HepG2 (cell line): ENCODE measurements around the gene ALPL. TPM values are rescaled to one million over a fixed set of nuclear protein-coding genes. Genes with fewer than 3 reads are reported as not detected.

Source experiments
- ATAC-seq: fragments of 200-7000 bp; cut with Tn5 transposase; 3 replicates; pipeline ENCODE4 v1.9.1; 2020; ENCODE audit warnings: mild to moderate bottlenecking, moderate library complexity
- BruUV-seq: library from RNA; stranded (reverse); fragments of 400-500 nt; replicated peaks from 2 replicates; lab custom pipeline; 2021; lab: Mats Ljungman, UMichigan
- CTCF ChIA-PET: fragments of 300-600 bp; formaldehyde crosslinking; extraction: SDS; loops from one replicate; lab custom pipeline; 2021; ENCODE audit warnings: low total read pairs, inconsistent platforms, low intra/inter-chr PET ratio; lab: Yijun Ruan, JAX
- POLR2A ChIA-PET: fragments of 350-600 bp; sonication (Branson Sonifier 250); formaldehyde crosslinking; loops from one replicate; lab custom pipeline; 2020; ENCODE audit warnings: antibody characterized with exemption, inconsistent platforms; lab: Yijun Ruan, JAX
- DNase-seq: peaks from one replicate; pipeline ENCODE4 v3.0.0-alpha.2; 2015; ENCODE audit warnings: low spot score
- FAIRE-seq: peaks from 3 replicates; lab custom pipeline; 2011; peaks lifted over from hg19 to GRCh38; lab: Jason Lieb, UNC
- H2AFZ ChIP-seq: one replicate; pipeline ENCODE4 v1.6.1; 2011; ENCODE audit warnings: low read length, inconsistent platforms
- H3K27ac ChIP-seq: fragments of 300-600 bp; 3 replicates; pipeline ENCODE4 v1.8.0; 2011; ENCODE audit warnings: mixed run types, mild to moderate bottlenecking, mixed read lengths, low read length, inconsistent platforms; ENCODE audit not compliant: insufficient read depth; ENCODE audit errors: extremely low read length
- H3K27me3 ChIP-seq, 2 experiments: fragments of 200-600 bp in 1 of 2; 2 replicates in 1 of 2; 3 replicates in 1 of 2; pipeline versions ENCODE4 v1.6.0 to v1.8.0; 2011; ENCODE audit warnings: low read length in 2 of 2, mild to moderate bottlenecking in 2 of 2, moderate library complexity in 2 of 2, inconsistent platforms in 1 of 2; ENCODE audit not compliant: insufficient read depth in 2 of 2, control insufficient read depth in 1 of 2
- H3K36me3 ChIP-seq, 2 experiments: fragments of 200-600 bp in 1 of 2; replicated peaks in 1 of 2; 2 replicates in 1 of 2; 3 replicates in 1 of 2; pipeline versions ENCODE4 v1.5.1 to v1.8.0; 2011; ENCODE audit warnings: low read length in 2 of 2, inconsistent platforms in 1 of 2; ENCODE audit not compliant: insufficient read depth in 2 of 2, control insufficient read depth in 1 of 2
- H3K4me1 ChIP-seq: 2 replicates; pipeline ENCODE4 v1.5.1; 2012; ENCODE audit warnings: low read length, inconsistent platforms; ENCODE audit not compliant: insufficient read depth
- H3K4me2 ChIP-seq: 2 replicates; pipeline ENCODE4 v1.6.0; 2011; ENCODE audit warnings: low read depth, low read length, inconsistent platforms
- H3K4me3 ChIP-seq, 3 experiments: fragments of 200-600 bp in 1 of 3; sonication (generic), shearing (Covaris generic) in 1 of 3; replicated peaks in 1 of 3; 2 replicates each; pipeline ENCODE4 v1.5.1; 2011 to 2016; ENCODE audit warnings: low read length in 3 of 3, inconsistent platforms in 2 of 3, low read depth in 2 of 3, mild to moderate bottlenecking in 2 of 3, control low read depth in 1 of 3, mixed read lengths in 1 of 3; ENCODE audit not compliant: insufficient read depth in 1 of 3
- H3K79me2 ChIP-seq: one replicate; pipeline ENCODE4 v1.6.1; 2011; ENCODE audit warnings: low read length, inconsistent platforms; ENCODE audit not compliant: insufficient read depth
- H3K9ac ChIP-seq: 2 replicates; pipeline ENCODE4 v1.6.0; 2011; ENCODE audit warnings: mild to moderate bottlenecking, low read depth, low read length, inconsistent platforms; ENCODE audit not compliant: insufficient read depth
- H3K9me3 ChIP-seq: 2 replicates; pipeline ENCODE4 v1.5.1; 2012; ENCODE audit warnings: mild to moderate bottlenecking, low read length
- H4K20me1 ChIP-seq: 2 replicates; pipeline ENCODE4 v1.6.0; 2011; ENCODE audit warnings: inconsistent platforms, mild to moderate bottlenecking, low read length, moderate library complexity; ENCODE audit not compliant: insufficient read depth
- BRD4 ChIP-seq: sonication (generic); formaldehyde crosslinking; IDR thresholded peaks from 2 replicates; pipeline ENCODE4 v1.4.0; 2020; ENCODE audit warnings: missing genetic modification reagents
- NFKB2 ChIP-seq: sonication (generic); formaldehyde crosslinking; IDR thresholded peaks from 2 replicates; pipeline ENCODE4 v1.4.0; 2020; ENCODE audit warnings: missing genetic modification reagents, borderline replicate concordance
- PITX1 ChIP-seq: sonication (generic); formaldehyde crosslinking; IDR thresholded peaks from 2 replicates; pipeline ENCODE4 v1.5.1; 2020; ENCODE audit warnings: mild to moderate bottlenecking, missing genetic modification reagents
- THAP11 ChIP-seq: IDR thresholded peaks from 2 replicates; pipeline ENCODE4 v1.6.1; 2016; ENCODE audit warnings: missing biosample characterization, missing genetic modification reagents
- ZNF260 ChIP-seq: sonication (generic); formaldehyde crosslinking; IDR thresholded peaks from 2 replicates; pipeline ENCODE4 v1.4.0; 2020; ENCODE audit warnings: missing genetic modification reagents, low read depth, mild to moderate bottlenecking, borderline replicate concordance
- ZNF558 ChIP-seq: sonication (generic); formaldehyde crosslinking; IDR thresholded peaks from 2 replicates; pipeline ENCODE4 v1.9.0; 2022; ENCODE audit warnings: mild to moderate bottlenecking, missing genetic modification reagents, borderline replicate concordance
- ZNF589 ChIP-seq: sonication (generic); formaldehyde crosslinking; conservative IDR thresholded peaks from 2 replicates; pipeline ENCODE4 v1.8.0; 2022; ENCODE audit warnings: mild to moderate bottlenecking, moderate library complexity, missing genetic modification reagents
- WGBS: methylation state at CpG from one replicate; pipeline ENCODE4 v1.1.6; 2017; ENCODE audit warnings: low lambda C conversion rate; 5-methylcytosine and 5-hydroxymethylcytosine counted together
- in situ Hi-C: cut with HindIII; loops from 2 replicates; pipeline ENCODE4 v1.10.0; 2017; ENCODE audit warnings: low pct_unique_long_range_greater_than_20kb; ENCODE audit not compliant: extremely low pct_ligation_motif_present
- intact Hi-C: fragments of 100-400 bp; cut with micrococcal nuclease; formaldehyde crosslinking; loops from one replicate; pipeline ENCODE4 v1.10.0; 2022; ENCODE audit not compliant: unreplicated experiment
- polyA plus RNA-seq, 8 experiments: library from polyadenylated mRNA; depleted of rRNA in 3 of 8; stranded (reverse) in 7 of 8; unstranded in 1 of 8; fragments of >200 nt; fragmentation: Illumina TruSeq in 4 of 8; extraction: Trizol in 4 of 8; gene quantifications; 2 replicates each; pipeline versions ENCODE4 v1.2.1 to v1.2.3, GENCODE V29; 2011 to 2016; ENCODE audit warnings: low read depth in 4 of 8, missing spikeins in 1 of 8, mixed read lengths in 1 of 8; ENCODE audit not compliant: insufficient read depth in 1 of 8
- total RNA-seq, 5 experiments: library from RNA; depleted of rRNA; stranded (reverse); fragments of >200 nt; fragmentation: Illumina TruSeq; extraction: Trizol; gene quantifications; 2 replicates each; pipeline ENCODE4 v1.2.3, GENCODE V29; 2016; ENCODE audit warnings: low read depth in 1 of 5
- TF ChIP-seq, protein P1 (sequence below): sonication (generic); formaldehyde crosslinking; IDR thresholded peaks from 2 replicates; pipeline ENCODE4 v1.4.0; 2020; ENCODE audit warnings: missing genetic modification reagents

ALPL gene
- total and polyA plus RNA-seq, 2 of the 13 experiments (the other 11 are each of a cell fraction or from before 2014, with no cell fraction given): 0.12 TPM; not detected in 1

GRCh38 chr1:21499283-21499950 lies 9.8 kb upstream of the ALPL start:
- no TSS peak for BruUV-seq
- no peaks in the 10 kb centered on the region for H4K20me1 ChIP-seq
- DNase-seq (no peak), ATAC-seq (no peak), FAIRE-seq (no peak)
- H3K27ac ChIP-seq: no peak overlapping the region
- H2AFZ ChIP-seq: no peak overlapping the region
- no peak overlapping the region for H3K9ac ChIP-seq
- no peak overlapping the region for H3K4me2 ChIP-seq
- H3K4me1 ChIP-seq: peaks cover 9% of the 10 kb centered on the region
- 63% methylated on average over 1 of the region's 1 CpG for WGBS
- no peaks in the 10 kb centered on the region for H3K9me3 ChIP-seq
- H3K36me3 ChIP-seq: no peaks in the 10 kb centered on the region
- peaks cover 0 to 7% of the 10 kb centered on the region in 2 experiments; a peak in 1 of 5 replicates for H3K27me3 ChIP-seq
- in situ Hi-C loops (loop anchor here (25.0 kb wide), 1 partner anchor 262 kb away; no protein-coding TSS in a partner anchor), intact Hi-C loops (loop anchor here (10.0 kb wide), 1 partner anchor 265 kb away; no protein-coding TSS in a partner anchor)
- H3K79me2 ChIP-seq: no peaks in the 10 kb centered on the region
- H3K4me3 ChIP-seq: no peak overlapping the region
- CTCF ChIA-PET: no interaction called here
- POLR2A ChIA-PET: no interaction called here
- no peak for TF ChIP-seq ZNF558 (CRISPR knock-in tag)
- TF ChIP-seq BRD4 (CRISPR knock-in tag): no peak
- TF ChIP-seq THAP11: no peak
- TF ChIP-seq, protein P1, sequence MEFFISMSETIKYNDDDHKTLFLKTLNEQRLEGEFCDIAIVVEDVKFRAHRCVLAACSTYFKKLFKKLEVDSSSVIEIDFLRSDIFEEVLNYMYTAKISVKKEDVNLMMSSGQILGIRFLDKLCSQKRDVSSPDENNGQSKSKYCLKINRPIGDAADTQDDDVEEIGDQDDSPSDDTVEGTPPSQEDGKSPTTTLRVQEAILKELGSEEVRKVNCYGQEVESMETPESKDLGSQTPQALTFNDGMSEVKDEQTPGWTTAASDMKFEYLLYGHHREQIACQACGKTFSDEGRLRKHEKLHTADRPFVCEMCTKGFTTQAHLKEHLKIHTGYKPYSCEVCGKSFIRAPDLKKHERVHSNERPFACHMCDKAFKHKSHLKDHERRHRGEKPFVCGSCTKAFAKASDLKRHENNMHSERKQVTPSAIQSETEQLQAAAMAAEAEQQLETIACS (CRISPR knock-in tag): no peak

- TF ChIP-seq ZNF589 (CRISPR knock-in tag) (no peak), ZNF260 (no peak), NFKB2 (CRISPR knock-in tag) (no peak), PITX1 (CRISPR knock-in tag) (no peak)
- TF ChIP-seq, all 625 proteins: peak for 0
- intact Hi-C loops: no loop called here
- FAIRE-seq (no peak), ATAC-seq (no peak), DNase-seq (no peak)
- no peak overlapping the region for H3K4me2 ChIP-seq
- H3K9me3 ChIP-seq: no peaks in the 10 kb centered on the region
- H3K9ac ChIP-seq: no peak overlapping the region
- no peaks in the 10 kb centered on the region for H4K20me1 ChIP-seq
- BruUV-seq: no TSS peak
- peaks cover under 1 to 40% of the 10 kb centered on the region in 2 experiments; a peak in 3 of 5 replicates for H3K27me3 ChIP-seq
- no peak overlapping the region for H3K4me3 ChIP-seq
- H3K27ac ChIP-seq: no peak overlapping the region
- no peaks in the 10 kb centered on the region for H3K36me3 ChIP-seq
- H3K79me2 ChIP-seq: no peaks in the 10 kb centered on the region
- H2AFZ ChIP-seq: no peak overlapping the region
- 27% methylated on average over 7 of the region's 7 CpGs for WGBS
- ChIA-PET POLR2A (no interaction called here), CTCF (no interaction called here)
- in situ Hi-C loops: no loop called here
- H3K4me1 ChIP-seq: peaks cover 9% of the 10 kb centered on the region
Measured at GRCh38 chr1:21503706-21504377, 5.4 kb upstream of the ALPL start.
